Measurements from ENCODE around the gene EIF2B1.
"Not testable (repeated sequence)": the region's sequence is repeated elsewhere in the genome, so short reads cannot be mapped to it uniquely, and the experiment has no call there.

The EIF2B1 gene

DNA sequence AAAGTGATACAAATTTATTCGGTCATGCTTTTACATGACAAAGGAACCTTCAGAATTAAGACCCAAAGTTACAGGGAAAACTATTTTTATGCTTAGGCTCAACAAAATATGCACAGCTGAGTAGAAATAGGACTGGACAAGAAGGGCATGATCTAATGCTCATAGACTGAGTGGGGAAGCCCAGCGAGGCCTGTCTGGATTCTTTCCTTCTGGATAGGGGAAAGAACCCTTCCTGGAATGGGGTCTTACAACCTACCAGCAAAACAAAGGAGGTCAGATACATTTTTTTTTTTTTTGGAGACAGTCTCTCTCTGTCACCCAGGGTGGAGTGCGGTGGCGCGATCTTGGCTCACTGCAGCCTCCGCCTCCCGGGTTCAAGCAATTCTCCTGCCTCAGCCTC lies 33.8 kb downstream of the EIF2B1 start:
- DNase-seq (ENCODE audit: low spot score in 2 of 2) (no peak), ATAC-seq (no peak)
- H3K36me3 Mint-ChIP-seq: peaks cover 78% of the 10 kb centered on the region
- H3K27ac Mint-ChIP-seq: peak overlapping the region; percentile 12
- H3K4me1 Mint-ChIP-seq: peaks cover 17% of the 10 kb centered on the region
- H3K9me3 Mint-ChIP-seq: no peaks in the 10 kb centered on the region
- H3K4me3 Mint-ChIP-seq: no peak overlapping the region

GRCh38 chr12:123599310-123599709 lies 34.2 kb downstream of the EIF2B1 start:
- no peak for ATAC-seq
- Mint-ChIP-seq H3K9me3 (no peaks in the 10 kb centered on the region), H3K4me3 (no peak overlapping the region), H3K36me3 (peaks cover 78% of the 10 kb centered on the region), H3K4me1 (peaks cover 17% of the 10 kb centered on the region), H3K27ac (peak overlapping the region; percentile 12)
- no peak for DNase-seq (ENCODE audit: low spot score in 2 of 2)

- Mint-ChIP-seq H3K4me3 (no peak overlapping the region), H3K36me3 (peaks cover 78% of the 10 kb centered on the region), H3K9me3 (no peaks in the 10 kb centered on the region), H3K27ac (no peak overlapping the region), H3K4me1 (peaks cover 17% of the 10 kb centered on the region)
- ATAC-seq (no peak), DNase-seq (ENCODE audit: low spot score in 2 of 2) (no peak)
Measured at GRCh38 chr12:123598522-123598921, 35.0 kb downstream of the EIF2B1 start.

GRCh38 chr12:123597100-123597499 lies 36.4 kb downstream of the EIF2B1 start:
- DNase-seq (ENCODE audit: low spot score in 2 of 2) (no peak), ATAC-seq (no peak)
- H3K4me1 Mint-ChIP-seq: peaks cover 9% of the 10 kb centered on the region
- H3K36me3 Mint-ChIP-seq: peaks cover 85% of the 10 kb centered on the region
- H3K4me3 Mint-ChIP-seq: no peak overlapping the region
- no peaks in the 10 kb centered on the region for H3K9me3 Mint-ChIP-seq
- peak overlapping the region; percentile 29 for H3K27ac Mint-ChIP-seq

DNA sequence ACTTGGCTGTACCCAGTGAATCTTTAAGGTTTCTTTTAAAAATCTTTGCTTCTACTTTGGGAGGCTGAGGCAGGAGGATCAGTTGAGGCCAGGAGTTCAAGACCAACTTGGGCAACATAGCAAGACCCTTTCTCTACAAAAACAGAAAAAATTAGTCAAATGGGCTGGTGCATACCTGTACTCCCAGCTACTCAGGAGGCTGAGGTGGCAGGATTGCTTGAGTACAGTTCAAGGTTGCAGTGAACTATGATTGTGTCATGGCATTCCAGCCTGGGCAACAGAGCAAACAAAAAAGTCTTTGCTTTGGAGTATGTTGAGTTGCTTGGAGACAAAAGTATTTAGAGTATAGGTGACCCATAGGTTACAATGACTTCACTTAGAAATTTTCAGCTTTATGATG lies 37.8 kb downstream of the EIF2B1 start:
- no peak for DNase-seq (ENCODE audit: low spot score in 2 of 2)
- Mint-ChIP-seq H3K36me3 (peaks cover 88% of the 10 kb centered on the region), H3K27ac (no peak overlapping the region), H3K4me1 (peaks cover 18% of the 10 kb centered on the region), H3K4me3 (no peak overlapping the region), H3K9me3 (no peaks in the 10 kb centered on the region)
- ATAC-seq: no peak

GRCh38 chr12:123591702-123592481 lies 41.6 kb downstream of the EIF2B1 start:
- no peak for DNase-seq (ENCODE audit: low spot score in 2 of 2)
- Mint-ChIP-seq H3K4me3 (no peak overlapping the region), H3K36me3 (peaks cover 100% of the 10 kb centered on the region), H3K4me1 (peaks cover 39% of the 10 kb centered on the region), H3K27ac (peak overlapping the region; percentile 72), H3K9me3 (no peaks in the 10 kb centered on the region)
- no peak for ATAC-seq

DNA sequence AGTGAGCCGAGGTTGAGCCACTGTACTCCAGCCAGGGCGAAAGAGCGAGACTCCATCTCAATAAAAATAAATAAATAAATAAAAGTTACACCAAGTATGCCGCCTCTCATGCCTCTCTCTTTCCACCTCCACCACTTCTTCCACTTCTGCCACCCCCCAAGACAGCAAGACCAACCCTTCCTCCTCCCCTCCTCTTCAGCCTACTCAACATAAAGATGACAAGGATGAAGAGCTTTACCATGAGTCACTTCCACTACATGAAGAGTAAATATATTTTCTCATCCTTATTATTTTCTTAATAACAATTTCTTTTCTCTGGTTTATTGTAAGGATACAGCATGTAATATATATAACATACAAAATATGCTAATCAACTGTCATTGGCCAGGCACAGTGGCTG lies 52.7 kb downstream of the EIF2B1 start:
- Mint-ChIP-seq H3K9me3 (no peaks in the 10 kb centered on the region), H3K4me1 (peaks cover 19% of the 10 kb centered on the region), H3K36me3 (peaks cover 26% of the 10 kb centered on the region), H3K27ac (no peak overlapping the region), H3K4me3 (no peak overlapping the region)
- ATAC-seq (no peak), DNase-seq (ENCODE audit: low spot score in 2 of 2) (no peak)

GRCh38 chr12:123578829-123579228 lies 54.7 kb downstream of the EIF2B1 start:
- not testable (repeated sequence) for H3K4me3 Mint-ChIP-seq, H3K36me3 Mint-ChIP-seq, H3K27ac Mint-ChIP-seq

GRCh38 chr12:123578243-123578642 lies 55.2 kb downstream of the EIF2B1 start:
- no peak overlapping the region for H3K4me3 Mint-ChIP-seq
- peaks cover 7% of the 10 kb centered on the region for H3K36me3 Mint-ChIP-seq
- no peak for ATAC-seq
- H3K27ac Mint-ChIP-seq: no peak overlapping the region
- peaks cover 11% of the 10 kb centered on the region for H3K4me1 Mint-ChIP-seq
- H3K9me3 Mint-ChIP-seq: no peaks in the 10 kb centered on the region
- DNase-seq (ENCODE audit: low spot score in 2 of 2): no peak

More at GRCh38 chr12:123578829-123579228, 54.7 kb downstream of the EIF2B1 start:
- peaks cover 11% of the 10 kb centered on the region for H3K4me1 Mint-ChIP-seq
- not testable (repeated sequence) for ATAC-seq; H3K9me3 Mint-ChIP-seq; DNase-seq (ENCODE audit: low spot score in 2 of 2)

GRCh38 chr12:123576611-123577010 lies 56.9 kb downstream of the EIF2B1 start:
- DNase-seq (ENCODE audit: low spot score in 2 of 2): no peak
- H3K27ac Mint-ChIP-seq: no peak overlapping the region
- no peak for ATAC-seq
- no peaks in the 10 kb centered on the region for H3K36me3 Mint-ChIP-seq
- H3K9me3 Mint-ChIP-seq: no peaks in the 10 kb centered on the region
- H3K4me1 Mint-ChIP-seq: no peaks in the 10 kb centered on the region
- no peak overlapping the region for H3K4me3 Mint-ChIP-seq

DNA sequence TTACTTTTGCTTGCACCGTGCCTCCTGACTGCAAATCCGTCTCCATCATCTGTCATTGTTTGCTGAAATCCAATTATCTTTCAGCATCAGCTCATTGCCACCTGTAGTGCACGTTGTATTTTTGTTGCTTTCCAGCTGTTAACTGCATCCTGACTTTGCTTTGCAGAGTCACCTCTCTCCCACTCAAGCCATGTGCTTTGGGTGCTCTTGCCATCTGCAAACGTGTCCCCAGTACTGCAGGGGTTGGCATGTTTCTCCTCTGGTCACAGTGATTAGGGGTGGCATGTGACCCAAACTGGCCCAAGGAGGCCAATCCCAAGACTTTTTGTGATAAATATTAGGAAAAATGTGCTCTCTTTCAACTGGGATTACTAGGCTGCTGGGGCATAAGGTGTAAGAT lies 59.6 kb downstream of the EIF2B1 start:
- H3K4me1 Mint-ChIP-seq: peaks cover 6% of the 10 kb centered on the region
- H3K4me3 Mint-ChIP-seq: no peak overlapping the region
- no peaks in the 10 kb centered on the region for H3K36me3 Mint-ChIP-seq
- DNase-seq (ENCODE audit: low spot score in 2 of 2) (no peak), ATAC-seq (no peak)
- H3K9me3 Mint-ChIP-seq: no peaks in the 10 kb centered on the region
- no peak overlapping the region for H3K27ac Mint-ChIP-seq

GRCh38 chr12:123572391-123572790 lies 61.1 kb downstream of the EIF2B1 start:
- Mint-ChIP-seq H3K27ac (no peak overlapping the region), H3K9me3 (no peaks in the 10 kb centered on the region), H3K36me3 (no peaks in the 10 kb centered on the region), H3K4me3 (no peak overlapping the region), H3K4me1 (peaks cover 6% of the 10 kb centered on the region)
- ATAC-seq (no peak), DNase-seq (ENCODE audit: low spot score in 2 of 2) (no peak)

DNA sequence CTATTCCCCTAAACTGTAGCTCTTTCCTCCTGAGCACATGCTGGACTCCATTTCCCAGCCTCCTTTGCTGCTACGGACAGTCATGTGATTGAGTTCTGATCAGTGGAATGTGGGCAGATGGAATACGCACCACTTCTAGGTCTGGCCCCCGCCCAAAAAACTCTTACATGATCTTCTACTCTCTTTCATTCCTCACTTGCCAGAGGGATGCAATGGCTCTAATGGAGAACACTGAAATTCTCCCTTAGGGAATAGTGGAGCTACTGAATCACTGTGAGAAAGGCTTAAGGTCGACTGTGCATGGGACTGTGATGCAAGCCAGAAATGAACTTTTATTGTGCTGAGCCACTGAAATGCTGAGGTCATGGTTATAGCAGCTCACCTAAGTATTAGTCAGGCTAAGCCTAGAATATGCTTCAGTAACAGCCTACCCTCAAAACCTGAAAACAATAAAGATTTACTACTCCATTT lies 62.1 kb downstream of the EIF2B1 start:
- peaks cover 6% of the 10 kb centered on the region for H3K4me1 Mint-ChIP-seq
- H3K9me3 Mint-ChIP-seq: no peaks in the 10 kb centered on the region
- H3K4me3 Mint-ChIP-seq: no peak overlapping the region
- no peaks in the 10 kb centered on the region for H3K36me3 Mint-ChIP-seq
- DNase-seq (ENCODE audit: low spot score in 2 of 2) (no peak), ATAC-seq (no peak)
- H3K27ac Mint-ChIP-seq: no peak overlapping the region
